HEK293 (cell line): Measurements from ENCODE around the gene SERPINB3.

Source experiments
- CTCF ChIP-seq: fragments of 450-650 bp; formaldehyde crosslinking; IDR thresholded peaks from 2 replicates; pipeline ENCODE4 v1.5.1; 2016; ENCODE audit warnings: missing biosample characterization, missing genetic modification characterization
- SCRT1 ChIP-seq: fragments of 450-650 bp; formaldehyde crosslinking; IDR thresholded peaks from 2 replicates; pipeline ENCODE4 v1.5.1; 2016; ENCODE audit warnings: missing biosample characterization, missing genetic modification characterization, borderline replicate concordance
- SETDB1 ChIP-seq: IDR thresholded peaks from one replicate; pipeline ENCODE4 v1.6.1; 2017; ENCODE audit warnings: mild to moderate bottlenecking, low read length, moderate library complexity, mixed read lengths; ENCODE audit not compliant: insufficient read length
- SP7 ChIP-seq: fragments of 450-650 bp; formaldehyde crosslinking; IDR thresholded peaks from 2 replicates; pipeline ENCODE4 v1.5.1; 2016; ENCODE audit warnings: missing biosample characterization, missing genetic modification characterization
- TCF7L2 ChIP-seq: IDR thresholded peaks from 2 replicates; pipeline ENCODE4 v1.6.1; 2011; ENCODE audit warnings: low read depth, mild to moderate bottlenecking, inconsistent platforms, low read length, moderate library complexity, borderline replicate concordance
- ZNF221 ChIP-seq: fragments of 450-650 bp; formaldehyde crosslinking; IDR thresholded peaks from 2 replicates; pipeline ENCODE4 v1.5.1; 2017; ENCODE audit warnings: missing biosample characterization, missing genetic modification characterization, borderline replicate concordance
- ZNF664 ChIP-seq: fragments of 450-650 bp; formaldehyde crosslinking; IDR thresholded peaks from 2 replicates; pipeline ENCODE4 v1.5.1; 2016; ENCODE audit warnings: missing biosample characterization, missing genetic modification characterization
- ZSCAN5A ChIP-seq: fragments of 450-650 bp; formaldehyde crosslinking; IDR thresholded peaks from 2 replicates; pipeline ENCODE4 v1.5.1; 2016; ENCODE audit warnings: missing biosample characterization, missing genetic modification characterization

- TF ChIP-seq ZSCAN5A (tag by site-specific recombination) (no peak), TCF7L2 (no peak), ZNF664 (tag by site-specific recombination) (no peak), SCRT1 (tag by site-specific recombination) (no peak), CTCF (tag by site-specific recombination) (no peak), ZNF221 (no peak), SP7 (no peak), SETDB1 (no peak)
Observed at GRCh38 chr18:63689064-63689463, 27.4 kb upstream of the SERPINB3 start.
